SK-MEL-5 (cell line): ENCODE data around the gene COP1. TPM values are rescaled to one million over a fixed set of nuclear protein-coding genes. Genes with fewer than 3 reads are reported as not detected.
"Not testable (repeated sequence)": the region's sequence is repeated elsewhere in the genome, so short reads cannot be mapped to it uniquely, and the experiment has no call there.

Experiments
- DNase-seq: peaks from one replicate; pipeline ENCODE4 v3.0.0-alpha.2; 2016; ENCODE audit warnings: low read depth, low spot score
- in situ Hi-C: cut with HindIII; loops from 2 replicates; pipeline ENCODE4 v1.10.0; 2016; ENCODE audit warnings: low sequenced_read_pairs, high pct_unique_total_duplicates, low pct_unique_long_range_greater_than_20kb
- total RNA-seq: library from RNA; depleted of rRNA; stranded (reverse); fragments of >200 nt; shearing (Covaris generic); gene quantifications from 2 replicates; pipeline ENCODE4 v1.2.3, GENCODE V29; 2014

Gene COP1
- total RNA-seq, 1 experiment from 2014 or later, result 20.7 TPM

- DNase-seq, in situ Hi-C loops: not testable (repeated sequence)
Observed at GRCh38 chr1:176027934-176028333, 179.2 kb downstream of the COP1 start.

DNA sequence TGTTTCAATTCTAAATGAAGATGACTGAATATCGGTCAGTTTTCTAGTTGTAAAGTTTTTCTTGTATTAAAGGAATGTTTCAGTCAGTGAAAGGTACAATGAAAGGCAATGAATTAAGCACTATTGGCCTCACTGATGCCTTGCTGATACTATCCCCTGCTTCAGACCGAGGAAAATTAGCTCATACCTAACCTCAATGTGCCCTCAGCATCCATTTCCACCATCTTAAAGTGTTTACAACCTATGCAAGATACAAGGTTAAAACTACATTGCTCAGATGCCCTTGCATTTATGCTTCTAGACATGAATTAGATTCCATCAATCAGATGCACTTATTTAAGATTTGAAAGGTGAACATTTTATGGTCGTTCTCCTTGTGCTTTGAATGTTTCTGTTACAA is 184.5 kb downstream of the COP1 start:
- no peak for DNase-seq
- in situ Hi-C loops, result no loop called here

GRCh38 chr1:176017722-176018121 is 189.4 kb downstream of the COP1 start:
- in situ Hi-C loops, result no loop called here
- no peak for DNase-seq

DNA sequence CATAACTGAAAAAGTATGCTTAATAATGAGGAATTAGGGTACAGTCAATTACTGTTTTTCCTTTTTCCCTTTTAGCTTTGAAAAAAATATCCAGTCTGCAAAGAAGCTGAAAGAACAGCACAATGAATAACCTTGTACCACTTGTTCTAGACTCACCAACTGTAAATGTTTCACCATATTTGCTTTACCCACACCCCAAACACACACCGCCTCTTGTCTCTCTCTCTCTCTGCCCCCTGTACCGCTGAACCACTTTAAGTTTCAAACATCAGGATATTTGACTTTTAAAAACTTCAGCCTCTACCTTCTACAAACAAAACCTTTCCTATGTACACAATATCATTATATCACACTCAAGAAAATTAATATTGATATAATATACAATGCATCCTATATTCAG is 197.1 kb downstream of the COP1 start:
- DNase-seq, result no peak
- in situ Hi-C loops, result no loop called here

DNA sequence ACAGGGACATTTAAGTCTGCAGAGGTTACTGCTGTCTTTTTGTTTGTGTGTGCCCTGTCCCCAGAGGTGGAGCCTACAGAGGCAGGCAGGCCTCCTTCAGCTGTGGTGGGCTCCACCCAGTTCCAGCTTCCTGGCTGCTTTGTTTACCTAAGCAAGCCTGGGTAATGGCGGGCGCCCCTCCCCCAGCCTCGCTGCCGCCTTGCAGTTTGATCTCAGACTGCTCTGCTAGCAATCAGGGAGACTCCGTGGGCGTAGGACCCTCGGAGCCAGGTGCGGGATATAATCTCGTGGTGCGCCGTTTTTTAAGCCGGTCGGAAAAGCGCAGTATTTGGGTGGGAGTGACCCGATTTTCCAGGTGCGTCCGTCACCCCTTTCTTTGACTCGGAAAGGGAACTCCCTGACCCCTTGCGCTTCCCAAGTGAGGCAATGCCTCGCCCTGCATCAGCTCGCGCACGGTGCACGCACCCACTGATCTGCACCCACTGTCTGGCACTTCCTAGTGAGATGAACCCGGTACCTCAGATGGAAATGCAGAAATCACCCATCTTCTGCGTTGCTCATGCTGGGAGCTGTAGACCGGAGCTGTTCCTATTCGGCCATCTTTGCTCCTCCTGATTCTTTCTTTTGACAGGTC is 199.2 kb downstream of the COP1 start:
- in situ Hi-C loops, DNase-seq: not testable (repeated sequence)

GRCh38 chr1:175994660-175995059 is 212.4 kb downstream of the COP1 start:
- in situ Hi-C loops, DNase-seq: not testable (repeated sequence)

- DNase-seq, in situ Hi-C loops: not testable (repeated sequence)
Observed at GRCh38 chr1:175992825-175993224, 214.3 kb downstream of the COP1 start.

DNA sequence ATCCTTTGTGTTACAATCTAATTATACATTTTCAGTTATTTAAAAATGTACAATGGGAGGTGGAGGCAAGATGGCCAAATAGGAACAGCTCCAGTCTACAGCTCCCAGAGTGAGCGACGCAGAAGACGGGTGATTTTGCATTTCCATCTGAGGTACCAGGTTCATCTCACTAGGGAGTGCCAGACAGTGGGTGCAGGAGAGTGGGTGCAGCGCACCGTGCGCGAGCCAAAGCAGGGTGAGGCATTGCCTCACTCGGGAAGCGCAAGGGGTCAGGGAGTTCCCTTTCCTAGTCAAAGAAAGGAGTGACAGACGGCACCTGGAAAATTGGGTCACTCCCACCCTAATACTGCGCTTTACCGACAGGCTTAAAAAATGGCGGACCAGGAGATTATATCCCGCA is 214.9 kb downstream of the COP1 start:
- in situ Hi-C loops, DNase-seq: not testable (repeated sequence)

DNA sequence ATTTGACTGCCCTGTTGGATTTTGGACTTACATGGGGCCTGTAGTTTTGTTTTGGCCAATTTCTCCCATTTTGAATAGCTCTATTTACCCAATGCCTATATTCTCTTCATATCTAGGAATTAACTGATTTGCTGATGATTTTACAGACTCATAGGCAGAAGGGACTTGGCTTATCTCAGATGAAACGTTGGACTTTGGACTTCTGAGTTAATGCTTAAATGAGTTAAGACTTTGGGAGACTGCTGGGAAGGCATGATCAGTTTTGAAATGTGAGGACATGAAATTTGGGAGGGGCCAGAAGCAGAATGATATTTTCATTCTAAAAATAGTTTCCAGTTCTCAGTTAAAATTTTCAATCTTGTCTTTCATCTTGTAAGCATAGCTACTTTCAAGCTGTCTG is 222.3 kb downstream of the COP1 start:
- no peak for DNase-seq
- in situ Hi-C loops, result no loop called here

DNA sequence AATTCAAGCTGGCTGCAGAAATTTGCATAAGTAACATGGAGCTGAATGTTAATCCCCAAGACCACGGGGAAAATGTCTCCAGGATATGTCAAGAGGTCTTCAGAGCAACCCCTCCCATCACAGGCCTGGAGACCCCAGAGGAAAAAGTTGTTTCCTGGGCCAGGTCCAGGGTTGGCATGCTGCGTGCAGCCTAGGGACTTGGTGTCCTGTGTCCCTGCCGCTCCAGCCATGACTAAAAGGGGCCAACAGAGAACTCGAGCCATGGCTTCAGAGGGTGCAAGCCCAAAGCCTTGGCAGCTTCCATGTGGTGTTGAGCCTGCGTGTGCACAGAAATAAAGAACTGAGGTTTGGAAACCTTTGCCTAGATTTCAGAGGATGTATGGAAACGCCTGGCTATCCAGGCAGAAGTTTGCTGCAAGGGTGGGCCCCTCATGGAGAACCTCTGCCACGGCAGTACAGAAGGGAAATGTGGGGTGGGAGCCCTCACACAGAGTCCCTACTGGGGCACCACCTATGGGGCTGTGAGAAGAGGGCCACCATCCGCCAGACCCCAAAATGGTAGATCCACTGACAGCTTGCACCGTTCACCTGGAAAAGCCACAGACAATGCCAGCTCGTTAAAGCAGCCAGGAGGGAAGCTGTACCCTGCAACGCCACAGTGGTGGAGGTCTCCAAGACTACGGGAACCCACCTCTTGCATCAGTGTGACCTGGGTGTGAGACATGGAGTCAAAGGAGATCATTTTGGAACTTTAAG is 222.9 kb downstream of the COP1 start:
- in situ Hi-C loops, result no loop called here
- no peak for DNase-seq

GRCh38 chr1:175983363-175983762 is 223.7 kb downstream of the COP1 start:
- in situ Hi-C loops, DNase-seq: not testable (repeated sequence)

- DNase-seq, result no peak
- in situ Hi-C loops, result no loop called here
Observed at GRCh38 chr1:175981128-175981527, 226.0 kb downstream of the COP1 start.

- no peak for DNase-seq
- in situ Hi-C loops, result no loop called here
Observed at GRCh38 chr1:175978926-175979325, 228.2 kb downstream of the COP1 start.

DNA sequence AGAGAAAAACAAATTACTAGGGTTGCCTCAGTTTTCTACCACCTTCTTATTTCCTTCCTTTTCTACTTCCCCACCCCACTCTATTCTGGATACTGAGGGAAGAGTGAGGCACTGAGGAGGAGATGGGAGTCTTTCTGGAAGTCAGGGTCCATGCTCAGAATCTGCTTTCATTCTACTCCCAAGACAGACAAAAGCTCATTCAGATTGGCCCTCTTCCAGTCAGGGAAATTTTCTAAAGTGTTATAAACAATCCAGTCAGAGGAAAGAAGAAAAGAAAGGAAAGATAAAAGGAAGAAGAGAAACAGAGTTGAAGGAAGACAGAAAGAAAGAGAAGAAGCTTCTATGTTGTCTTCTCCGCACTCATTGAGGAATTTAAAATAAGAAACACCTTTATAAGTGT is 228.6 kb downstream of the COP1 start:
- peak; percentile 6 for DNase-seq
- in situ Hi-C loops, result no loop called here

GRCh38 chr1:175976865-175977642 is 230.0 kb downstream of the COP1 start:
- in situ Hi-C loops, result no loop called here

DNA sequence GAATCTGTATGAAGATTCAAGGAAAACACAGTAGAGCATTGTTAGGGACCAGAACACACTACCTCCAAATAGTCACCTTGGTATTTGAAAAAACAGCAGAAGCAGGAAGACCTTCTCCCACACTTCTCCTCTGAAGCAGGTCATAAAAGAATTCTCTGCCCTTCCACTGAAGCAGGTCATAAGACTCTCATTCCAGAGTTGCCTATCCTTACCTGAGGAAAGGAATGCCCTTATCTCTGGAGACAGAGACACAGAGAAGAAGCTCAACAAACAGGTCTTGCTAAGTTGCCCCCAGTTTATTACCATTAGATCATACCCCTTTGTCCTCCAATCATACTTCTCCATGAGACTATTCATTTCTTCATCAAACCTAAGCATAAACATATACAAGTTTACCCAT is 237.9 kb downstream of the COP1 start:
- DNase-seq, result no peak
- in situ Hi-C loops, result no loop called here

More at GRCh38 chr1:175976865-175977642, 230.0 kb downstream of the COP1 start:
- no peak for DNase-seq

GRCh38 chr1:175968486-175969172 is 238.5 kb downstream of the COP1 start:
- in situ Hi-C loops, result no loop called here

DNA sequence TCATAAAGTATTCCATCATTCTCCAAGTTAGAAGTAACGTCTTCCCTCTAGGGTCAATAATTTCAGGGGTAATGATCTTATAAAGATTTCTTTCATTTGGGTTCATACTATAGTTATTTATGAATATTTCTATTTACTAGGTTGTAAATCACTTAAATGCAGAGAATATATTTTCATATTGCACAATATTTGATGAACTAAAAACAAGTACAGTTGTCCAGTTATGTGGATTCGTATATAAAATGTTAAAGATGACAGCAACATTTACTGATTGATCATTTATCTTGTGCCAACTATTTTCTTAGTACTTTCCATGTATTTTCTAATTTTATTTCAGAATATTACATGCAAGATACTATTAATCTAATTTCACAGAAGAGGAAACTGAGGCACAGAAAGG is 243.3 kb downstream of the COP1 start:
- in situ Hi-C loops, result no loop called here

More at GRCh38 chr1:175968486-175969172, 238.5 kb downstream of the COP1 start:
- no peak for DNase-seq

More for the DNA sequence above, 243.3 kb downstream of the COP1 start:
- DNase-seq, result no peak
